T-helper 9 cell (primary cell): Measurements from ENCODE around the gene NUAK1.

Experiments used
- DNase-seq: peaks from one replicate; pipeline ENCODE4 v3.0.0-alpha.2; 2020

The NUAK1 gene

GRCh38 chr12:106054049-106054448, 84.7 kb downstream of the NUAK1 start:
- no peak for DNase-seq

- no peak for DNase-seq
Measured at GRCh38 chr12:106051853-106052531, 86.8 kb downstream of the NUAK1 start.

GRCh38 chr12:106049546-106049945, 89.2 kb downstream of the NUAK1 start:
- DNase-seq = no peak

- DNase-seq = no peak
Measured at GRCh38 chr12:106049105-106049504, 89.6 kb downstream of the NUAK1 start.

GRCh38 chr12:106048676-106049075, 90.1 kb downstream of the NUAK1 start:
- no peak for DNase-seq

GRCh38 chr12:106048016-106048415, 90.7 kb downstream of the NUAK1 start:
- DNase-seq = no peak

- DNase-seq = no peak
Measured at GRCh38 chr12:106046947-106047346, 91.8 kb downstream of the NUAK1 start.

- DNase-seq = no peak
Measured at GRCh38 chr12:106046301-106046846, 92.4 kb downstream of the NUAK1 start.

GRCh38 chr12:106045251-106045674, 93.5 kb downstream of the NUAK1 start:
- DNase-seq = no peak

GRCh38 chr12:106044773-106045172, 94.0 kb downstream of the NUAK1 start:
- no peak for DNase-seq

GRCh38 chr12:106042037-106042436, 96.7 kb downstream of the NUAK1 start:
- no peak for DNase-seq

- DNase-seq = no peak
Measured at GRCh38 chr12:106040521-106040920, 98.2 kb downstream of the NUAK1 start.

- no peak for DNase-seq
Measured at GRCh38 chr12:106039646-106040404, 98.9 kb downstream of the NUAK1 start.

- no peak for DNase-seq
Measured at GRCh38 chr12:106039242-106039641, 99.5 kb downstream of the NUAK1 start.

GRCh38 chr12:106037524-106038298, 101.0 kb downstream of the NUAK1 start:
- DNase-seq = no peak

- no peak for DNase-seq
Measured at GRCh38 chr12:106035421-106035820, 103.3 kb downstream of the NUAK1 start.

GRCh38 chr12:106034316-106034715, 104.4 kb downstream of the NUAK1 start:
- DNase-seq = no peak

- DNase-seq = no peak
Measured at GRCh38 chr12:106033161-106033675, 105.5 kb downstream of the NUAK1 start.

GRCh38 chr12:106032623-106032925, 106.2 kb downstream of the NUAK1 start:
- no peak for DNase-seq

GRCh38 chr12:106031761-106032622, 106.8 kb downstream of the NUAK1 start:
- DNase-seq = no peak

GRCh38 chr12:106030210-106031071, 108.3 kb downstream of the NUAK1 start:
- DNase-seq = no peak
